Measurements from ENCODE around the gene KIF1B.

The KIF1B gene, protein sequence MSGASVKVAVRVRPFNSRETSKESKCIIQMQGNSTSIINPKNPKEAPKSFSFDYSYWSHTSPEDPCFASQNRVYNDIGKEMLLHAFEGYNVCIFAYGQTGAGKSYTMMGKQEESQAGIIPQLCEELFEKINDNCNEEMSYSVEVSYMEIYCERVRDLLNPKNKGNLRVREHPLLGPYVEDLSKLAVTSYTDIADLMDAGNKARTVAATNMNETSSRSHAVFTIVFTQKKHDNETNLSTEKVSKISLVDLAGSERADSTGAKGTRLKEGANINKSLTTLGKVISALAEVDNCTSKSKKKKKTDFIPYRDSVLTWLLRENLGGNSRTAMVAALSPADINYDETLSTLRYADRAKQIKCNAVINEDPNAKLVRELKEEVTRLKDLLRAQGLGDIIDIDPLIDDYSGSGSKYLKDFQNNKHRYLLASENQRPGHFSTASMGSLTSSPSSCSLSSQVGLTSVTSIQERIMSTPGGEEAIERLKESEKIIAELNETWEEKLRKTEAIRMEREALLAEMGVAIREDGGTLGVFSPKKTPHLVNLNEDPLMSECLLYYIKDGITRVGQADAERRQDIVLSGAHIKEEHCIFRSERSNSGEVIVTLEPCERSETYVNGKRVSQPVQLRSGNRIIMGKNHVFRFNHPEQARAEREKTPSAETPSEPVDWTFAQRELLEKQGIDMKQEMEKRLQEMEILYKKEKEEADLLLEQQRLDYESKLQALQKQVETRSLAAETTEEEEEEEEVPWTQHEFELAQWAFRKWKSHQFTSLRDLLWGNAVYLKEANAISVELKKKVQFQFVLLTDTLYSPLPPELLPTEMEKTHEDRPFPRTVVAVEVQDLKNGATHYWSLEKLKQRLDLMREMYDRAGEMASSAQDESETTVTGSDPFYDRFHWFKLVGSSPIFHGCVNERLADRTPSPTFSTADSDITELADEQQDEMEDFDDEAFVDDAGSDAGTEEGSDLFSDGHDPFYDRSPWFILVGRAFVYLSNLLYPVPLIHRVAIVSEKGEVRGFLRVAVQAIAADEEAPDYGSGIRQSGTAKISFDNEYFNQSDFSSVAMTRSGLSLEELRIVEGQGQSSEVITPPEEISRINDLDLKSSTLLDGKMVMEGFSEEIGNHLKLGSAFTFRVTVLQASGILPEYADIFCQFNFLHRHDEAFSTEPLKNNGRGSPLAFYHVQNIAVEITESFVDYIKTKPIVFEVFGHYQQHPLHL (N-terminal part only)

DNA sequence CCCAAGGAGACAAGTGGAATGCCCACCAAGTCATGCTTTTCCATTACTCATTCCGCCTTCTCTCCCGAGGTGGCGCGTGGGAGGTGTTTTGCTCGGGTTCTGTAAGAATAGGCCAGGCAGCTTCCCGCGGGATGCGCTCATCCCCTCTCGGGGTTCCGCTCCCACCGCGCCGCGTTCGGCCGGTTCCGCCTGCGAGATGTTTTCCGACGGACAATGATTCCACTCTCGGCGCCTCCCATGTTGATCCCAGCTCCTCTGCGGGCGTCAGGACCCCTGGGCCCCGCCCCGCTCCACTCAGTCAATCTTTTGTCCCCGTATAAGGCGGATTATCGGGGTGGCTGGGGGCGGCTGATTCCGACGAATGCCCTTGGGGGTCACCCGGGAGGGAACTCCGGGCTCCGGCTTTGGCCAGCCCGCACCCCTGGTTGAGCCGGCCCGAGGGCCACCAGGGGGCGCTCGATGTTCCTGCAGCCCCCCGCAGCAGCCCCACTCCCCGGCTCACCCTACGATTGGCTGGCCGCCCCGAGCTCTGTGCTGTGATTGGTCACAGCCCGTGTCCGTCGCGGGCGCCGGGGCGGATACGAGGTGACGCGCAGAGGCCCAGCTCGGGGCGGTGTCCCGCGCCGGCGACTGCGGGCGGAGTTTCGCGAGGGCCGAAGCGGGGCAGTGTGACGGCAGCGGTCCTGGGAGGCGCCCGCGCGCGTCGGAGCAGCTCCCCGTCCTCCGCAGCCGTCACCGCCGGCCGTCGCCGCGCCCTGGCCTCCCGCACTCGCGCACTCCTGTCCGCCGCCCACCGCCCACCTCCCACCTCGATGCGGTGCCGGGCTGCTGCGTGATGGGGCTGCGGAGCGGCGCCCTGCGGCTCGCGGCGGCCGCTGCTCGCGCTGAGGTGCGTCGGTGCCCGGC is at the start of gene KIF1B:
KIF1B (plus strand) TSS at position 666 of the 906 bp plus-strand sequence. CDS start 21,759 bp downstream, outside the sequence.
- Mint-ChIP-seq H3K4me3 (peak within 1 kb of the TSS; percentile 87), H3K9me3 (no peaks in the 10 kb centered on the region), H3K36me3 (ENCODE audit: insufficient read depth) (peaks cover 7% of the 10 kb centered on the region), H3K27me3 (no peaks in the 10 kb centered on the region), H3K4me1 (peaks cover 27% of the 10 kb centered on the region), H3K27ac (ENCODE audit: low read depth) (peak within 1 kb of the TSS; percentile 81)
- ATAC-seq (replicated peaks; ENCODE audit: extremely low read depth, poor library complexity, severe bottlenecking) (peak; percentile 99), DNase-seq (ENCODE audit: low spot score in 2 of 2) (peak; percentile 91 to 95)

DNA sequence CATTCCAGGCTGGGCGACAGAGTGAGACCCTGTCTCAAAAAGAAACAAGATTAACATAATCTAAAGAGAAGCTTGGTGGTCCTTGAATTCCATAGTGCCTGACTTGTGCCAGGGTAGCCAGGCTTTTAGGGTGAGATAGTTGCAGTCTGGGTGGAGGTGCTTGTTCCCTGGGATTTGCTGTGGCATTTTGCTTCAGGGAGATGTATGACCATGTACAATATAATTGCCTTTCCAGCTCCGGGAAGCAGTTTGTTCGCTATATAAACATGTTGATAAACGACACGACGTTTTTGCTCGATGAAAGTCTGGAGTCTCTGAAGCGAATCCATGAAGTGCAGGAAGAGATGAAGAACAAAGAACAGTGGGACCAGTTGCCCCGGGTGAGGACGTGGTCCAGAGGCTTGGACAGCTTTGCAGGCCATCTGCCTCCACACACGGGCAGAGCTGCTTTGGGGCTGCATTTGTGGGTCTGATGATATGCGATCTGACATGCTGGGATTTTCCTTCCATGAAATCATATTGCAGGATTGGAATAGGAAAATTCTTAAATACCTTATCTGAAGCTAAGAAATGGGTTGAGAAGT is 49.4 kb upstream of the KIF1B start:
- H3K27ac Mint-ChIP-seq (ENCODE audit: low read depth): no peak overlapping the region
- DNase-seq (ENCODE audit: low spot score in 2 of 2) (no peak), ATAC-seq (replicated peaks; ENCODE audit: extremely low read depth, poor library complexity, severe bottlenecking) (no peak)
- H3K9me3 Mint-ChIP-seq: no peaks in the 10 kb centered on the region
- H3K4me3 Mint-ChIP-seq: no peak overlapping the region
- H3K36me3 Mint-ChIP-seq (ENCODE audit: insufficient read depth): peaks cover 36% of the 10 kb centered on the region
- H3K27me3 Mint-ChIP-seq: no peaks in the 10 kb centered on the region
- no peaks in the 10 kb centered on the region for H3K4me1 Mint-ChIP-seq

DNA sequence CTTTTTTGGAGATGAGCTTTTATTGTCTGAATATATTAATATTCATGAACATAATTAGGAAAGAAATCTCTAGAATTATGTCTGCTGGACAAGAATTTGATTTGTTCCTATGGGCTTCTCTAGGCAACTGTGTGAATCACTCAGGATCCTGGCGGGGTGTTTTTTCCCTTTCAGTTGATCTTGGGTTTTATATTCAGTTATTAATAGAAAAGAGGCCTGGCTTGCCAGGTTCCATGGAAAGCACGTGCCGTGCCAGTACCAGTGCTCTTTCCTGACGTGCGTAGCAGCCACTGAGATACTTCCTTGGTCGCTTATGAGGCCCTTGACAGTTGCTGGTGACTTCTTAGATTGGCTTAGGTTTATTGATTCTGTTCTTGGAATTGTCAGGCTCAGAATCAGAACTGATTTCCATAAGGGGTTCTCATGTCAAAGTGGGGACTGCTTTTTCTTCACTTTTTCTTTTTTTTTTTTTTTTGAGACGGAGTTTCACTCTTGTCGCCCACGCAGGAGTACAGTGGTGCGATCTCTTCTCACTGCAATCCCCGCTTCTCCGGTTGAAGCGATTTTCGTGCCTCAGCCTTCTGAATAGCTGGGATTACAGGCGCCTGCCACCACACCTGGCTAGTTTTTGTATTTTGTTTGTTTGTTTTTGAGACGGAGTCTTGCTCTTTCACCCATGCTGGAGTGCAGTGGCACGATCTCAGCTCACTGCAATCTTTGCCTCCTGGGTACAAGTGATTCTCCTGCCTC is 48.7 kb upstream of the KIF1B start:
- Mint-ChIP-seq H3K4me3 (no peak overlapping the region), H3K27me3 (no peaks in the 10 kb centered on the region), H3K4me1 (no peaks in the 10 kb centered on the region), H3K36me3 (ENCODE audit: insufficient read depth) (peaks cover 37% of the 10 kb centered on the region), H3K27ac (ENCODE audit: low read depth) (no peak overlapping the region), H3K9me3 (no peaks in the 10 kb centered on the region)
- ATAC-seq (replicated peaks; ENCODE audit: extremely low read depth, poor library complexity, severe bottlenecking): no peak
- no peak for DNase-seq (ENCODE audit: low spot score in 2 of 2)

DNA sequence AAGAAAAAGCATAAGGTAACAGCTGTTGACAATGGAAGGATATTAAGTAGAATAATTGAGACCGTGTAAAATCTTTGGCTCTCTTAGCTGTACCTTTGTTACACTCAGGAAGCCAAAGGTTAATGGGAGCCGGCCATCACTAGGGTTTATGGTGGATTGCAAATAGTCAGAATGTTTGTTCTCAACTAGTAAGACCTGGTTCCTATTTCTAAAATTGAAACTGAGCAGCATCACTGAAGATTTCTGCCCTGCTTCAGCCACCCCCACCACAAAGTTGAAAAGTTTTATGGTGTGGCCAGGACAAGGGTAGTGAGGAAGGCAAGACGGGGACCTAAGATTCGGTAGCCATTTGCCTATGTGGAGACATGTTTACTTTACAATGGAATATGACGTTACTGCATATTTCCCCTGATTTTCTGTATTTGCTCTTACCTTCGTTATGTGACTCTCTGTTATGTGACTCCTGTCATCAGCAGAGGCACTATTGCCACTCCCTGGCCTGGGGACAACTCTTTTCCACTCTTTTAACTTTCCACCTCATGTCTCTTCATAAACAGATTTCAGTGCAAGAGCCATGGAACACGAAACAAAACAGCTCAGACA is 41.4 kb upstream of the KIF1B start:
- H3K36me3 Mint-ChIP-seq (ENCODE audit: insufficient read depth): peaks cover 37% of the 10 kb centered on the region

DNA sequence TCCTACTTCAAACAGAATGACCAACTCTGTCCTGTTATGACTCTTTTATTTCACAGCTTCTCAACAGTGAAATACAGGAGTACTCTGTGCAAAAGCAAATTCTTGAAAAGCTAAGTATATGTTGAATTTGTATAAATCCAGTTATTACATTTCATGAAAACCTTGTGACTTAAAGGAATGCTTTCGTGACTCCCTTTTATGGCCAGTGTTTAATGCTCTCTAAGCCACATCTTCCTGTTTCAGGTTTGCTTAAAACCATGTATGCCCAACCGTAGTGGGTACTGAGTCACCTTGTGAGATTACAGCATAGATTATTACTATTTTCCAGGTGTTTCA is 40.2 kb upstream of the KIF1B start:
- DNase-seq (ENCODE audit: low spot score in 2 of 2): no peak
- no peak for ATAC-seq (replicated peaks; ENCODE audit: extremely low read depth, poor library complexity, severe bottlenecking)
- Mint-ChIP-seq H3K9me3 (no peaks in the 10 kb centered on the region), H3K27ac (ENCODE audit: low read depth) (peak overlapping the region; percentile 74), H3K36me3 (ENCODE audit: insufficient read depth) (peaks cover 33% of the 10 kb centered on the region), H3K27me3 (no peaks in the 10 kb centered on the region), H3K4me1 (peaks cover 9% of the 10 kb centered on the region), H3K4me3 (no peak overlapping the region)

More for the DNA sequence above, 41.4 kb upstream of the KIF1B start:
- H3K9me3 Mint-ChIP-seq: no peaks in the 10 kb centered on the region
- H3K4me3 Mint-ChIP-seq: no peak overlapping the region
- peaks cover 9% of the 10 kb centered on the region for H3K4me1 Mint-ChIP-seq
- no peaks in the 10 kb centered on the region for H3K27me3 Mint-ChIP-seq
- ATAC-seq (replicated peaks; ENCODE audit: extremely low read depth, poor library complexity, severe bottlenecking) (no peak), DNase-seq (ENCODE audit: low spot score in 2 of 2) (no peak)
- H3K27ac Mint-ChIP-seq (ENCODE audit: low read depth): peak overlapping the region; percentile 80

DNA sequence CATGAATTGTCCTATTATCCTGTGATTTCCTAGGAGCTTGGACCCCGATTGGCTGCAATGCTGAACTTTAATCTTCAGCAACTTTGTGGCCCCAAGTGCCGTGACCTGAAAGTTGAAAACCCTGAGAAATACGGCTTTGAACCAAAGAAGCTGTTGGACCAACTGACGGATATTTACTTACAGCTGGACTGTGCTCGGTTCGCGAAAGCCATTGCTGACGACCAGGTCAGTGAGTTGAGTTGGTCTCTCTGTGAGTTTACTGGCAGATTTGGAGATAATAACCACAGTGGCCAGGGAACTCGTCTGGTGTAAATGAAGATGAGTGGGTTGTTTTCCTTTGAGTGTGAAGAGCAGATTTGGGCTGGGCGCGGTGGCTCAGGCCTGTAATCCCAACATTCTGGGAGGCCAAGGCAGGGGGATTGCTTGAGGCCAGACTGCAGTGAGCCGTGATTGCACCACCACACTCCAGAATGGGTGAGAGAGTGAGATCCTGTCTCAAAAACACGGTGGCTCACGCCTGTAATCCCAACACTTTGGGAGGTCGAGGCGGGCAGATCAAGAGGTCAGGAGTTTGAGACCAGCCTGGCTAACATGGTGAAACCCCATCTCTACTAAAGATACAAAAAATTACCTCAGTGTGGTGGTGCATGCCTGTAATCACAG is 39.1 kb upstream of the KIF1B start:
- H3K4me1 Mint-ChIP-seq: peaks cover 9% of the 10 kb centered on the region
- DNase-seq (ENCODE audit: low spot score in 2 of 2): no peak
- H3K9me3 Mint-ChIP-seq: peaks cover 6% of the 10 kb centered on the region
- peaks cover 27% of the 10 kb centered on the region for H3K36me3 Mint-ChIP-seq (ENCODE audit: insufficient read depth)
- no peak overlapping the region for H3K27ac Mint-ChIP-seq (ENCODE audit: low read depth)
- H3K4me3 Mint-ChIP-seq: no peak overlapping the region
- ATAC-seq (replicated peaks; ENCODE audit: extremely low read depth, poor library complexity, severe bottlenecking): no peak
- no peaks in the 10 kb centered on the region for H3K27me3 Mint-ChIP-seq

DNA sequence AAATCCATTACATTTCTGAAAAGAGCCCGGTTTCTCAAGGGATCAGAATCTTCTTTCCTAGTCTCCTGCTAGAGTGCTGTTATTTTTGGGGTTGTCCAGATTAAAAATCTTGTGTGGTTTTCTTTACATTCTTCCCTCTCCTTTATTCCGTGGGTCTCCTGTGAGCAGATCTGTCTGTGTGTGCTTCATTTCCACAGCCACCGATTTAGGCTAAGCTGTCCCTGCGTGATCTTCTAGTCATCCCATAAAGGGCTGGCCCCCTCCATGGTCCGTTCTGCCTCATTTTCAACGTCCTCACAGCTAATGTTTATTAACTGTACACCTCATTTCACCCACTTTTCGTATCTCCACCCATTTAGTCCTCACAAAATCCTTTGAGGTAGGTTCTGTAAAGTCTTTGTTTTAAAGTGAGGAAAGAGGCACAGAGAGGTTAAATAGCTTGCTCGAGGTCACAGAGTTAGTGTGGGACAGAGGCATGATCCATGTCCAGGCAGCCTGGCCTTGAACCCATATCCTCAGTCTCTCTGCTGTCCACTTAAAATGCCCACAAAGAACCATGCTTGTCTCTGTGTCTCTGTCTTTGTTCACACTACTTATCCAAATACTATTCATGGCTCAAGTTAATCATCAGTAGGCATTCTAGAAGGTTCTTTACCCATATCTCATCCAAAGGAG is 38.2 kb upstream of the KIF1B start:
- peaks cover 24% of the 10 kb centered on the region for H3K36me3 Mint-ChIP-seq (ENCODE audit: insufficient read depth)
- H3K4me3 Mint-ChIP-seq: no peak overlapping the region
- H3K27ac Mint-ChIP-seq (ENCODE audit: low read depth): no peak overlapping the region
- peaks cover 9% of the 10 kb centered on the region for H3K4me1 Mint-ChIP-seq
- ATAC-seq (replicated peaks; ENCODE audit: extremely low read depth, poor library complexity, severe bottlenecking) (no peak), DNase-seq (ENCODE audit: low spot score in 2 of 2) (no peak)
- peaks cover 6% of the 10 kb centered on the region for H3K9me3 Mint-ChIP-seq
- H3K27me3 Mint-ChIP-seq: no peaks in the 10 kb centered on the region

DNA sequence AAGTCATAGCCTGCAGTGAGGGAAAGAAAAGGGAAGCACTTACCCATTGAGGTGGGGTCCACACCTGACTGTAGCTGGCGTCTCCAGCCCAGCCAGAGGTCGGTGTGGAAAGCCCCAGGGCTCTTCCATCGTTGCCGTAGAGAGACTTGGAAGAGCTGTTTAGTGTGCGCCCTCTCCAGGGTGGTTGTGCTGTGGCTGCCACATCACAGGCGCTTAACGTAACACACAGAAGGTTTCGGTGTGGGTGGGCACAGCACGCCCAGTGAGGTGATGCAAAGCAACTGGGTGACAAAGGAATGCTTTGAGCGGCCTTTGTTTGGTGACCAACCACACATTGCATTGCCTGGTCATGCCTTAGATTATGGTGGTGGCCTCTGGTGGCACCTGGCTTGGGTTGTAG is 36.8 kb upstream of the KIF1B start:
- DNase-seq (ENCODE audit: low spot score in 2 of 2) (no peak), ATAC-seq (replicated peaks; ENCODE audit: extremely low read depth, poor library complexity, severe bottlenecking) (no peak)
- Mint-ChIP-seq H3K27ac (ENCODE audit: low read depth) (no peak overlapping the region), H3K9me3 (peaks cover 6% of the 10 kb centered on the region), H3K27me3 (no peaks in the 10 kb centered on the region), H3K4me3 (no peak overlapping the region), H3K36me3 (ENCODE audit: insufficient read depth) (peaks cover 19% of the 10 kb centered on the region), H3K4me1 (peaks cover 9% of the 10 kb centered on the region)

DNA sequence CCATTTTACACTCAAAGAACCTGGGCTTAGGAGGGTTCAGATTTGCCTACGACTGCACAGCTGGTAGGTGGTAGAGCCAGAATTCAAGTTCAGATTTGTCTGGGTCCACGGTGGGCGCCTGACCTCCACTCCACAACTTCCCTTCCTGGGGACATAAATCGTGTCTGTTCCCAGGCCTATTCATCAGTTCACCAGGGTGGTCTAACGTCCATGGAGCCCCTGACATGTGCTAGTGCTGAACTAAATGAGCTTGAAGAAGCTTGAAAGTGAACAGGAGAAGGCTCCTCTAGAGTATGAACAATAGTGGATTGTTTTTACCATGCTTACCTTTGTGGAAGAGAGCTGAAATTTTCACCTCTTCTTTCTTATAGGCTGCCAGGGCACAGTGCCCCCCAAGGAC is 32.5 kb upstream of the KIF1B start:
- H3K27me3 Mint-ChIP-seq: no peaks in the 10 kb centered on the region
- peaks cover 6% of the 10 kb centered on the region for H3K9me3 Mint-ChIP-seq
- peaks cover 18% of the 10 kb centered on the region for H3K36me3 Mint-ChIP-seq (ENCODE audit: insufficient read depth)
- ATAC-seq (replicated peaks; ENCODE audit: extremely low read depth, poor library complexity, severe bottlenecking) (no peak), DNase-seq (ENCODE audit: low spot score in 2 of 2) (no peak)
- no peaks in the 10 kb centered on the region for H3K4me1 Mint-ChIP-seq
- no peak overlapping the region for H3K4me3 Mint-ChIP-seq
- H3K27ac Mint-ChIP-seq (ENCODE audit: low read depth): no peak overlapping the region
